ENCODE data around the gene CCDC78. TPM values are rescaled to one million over a fixed set of nuclear protein-coding genes. Genes with fewer than 3 reads are reported as not detected.
A peak's percentile ranks its signal among the peaks of the same experiment; 100 is the strongest.

Gene CCDC78
- total RNA-seq, 1 experiment from 2014 or later = 22.9 TPM

- Histone ChIP-seq H3K27ac (ENCODE audit: low read depth, low read length) (peak overlapping the region; percentile 98), H3K4me1 (ENCODE audit: control insufficient read depth in 1 of 2, insufficient read depth in 2 of 2, low read length in 2 of 2) (peaks cover 13 to 55% of the 10 kb centered on the region in 2 experiments), H2AFZ (ENCODE audit: low read depth, low read length, poor library complexity, severe bottlenecking) (no peak overlapping the region), H3K36me3 (ENCODE audit: control insufficient read depth in 1 of 2, insufficient read depth in 2 of 2, low read length in 2 of 2) (peaks cover 0 to 33% of the 10 kb centered on the region in 2 experiments; a peak in 2 of 4 replicates), H3K4me2 (ENCODE audit: low read length) (peak overlapping the region; percentile 97), H3K9me2 (ENCODE audit: insufficient read depth) (no peaks in the 10 kb centered on the region), H3K9me3 (ENCODE audit: control insufficient read depth in 1 of 2, insufficient read depth in 1 of 2, low read depth in 1 of 2, low read length in 2 of 2) (no peaks in the 10 kb centered on the region), H3K27me3 (ENCODE audit: insufficient read depth, low read length) (no peaks in the 10 kb centered on the region), H3K9ac (ENCODE audit: low read length) (peak overlapping the region; percentile 92), H3K79me2 (ENCODE audit: insufficient read depth, low read length) (peaks cover 41% of the 10 kb centered on the region), H4K20me1 (ENCODE audit: insufficient read depth) (no peaks in the 10 kb centered on the region), H3K4me3 (replicated peaks in 1 of 2; ENCODE audit: low read depth in 1 of 2, low read length in 2 of 2) (peak overlapping the region; percentile 71 to 90)
- intact Hi-C loops (cut with micrococcal nuclease) = no loop called here
- CTCF ChIA-PET = interaction anchor here (1.2 kb wide), 1 partner anchor 32 kb away, joined by 3 read pairs; no protein-coding TSS in a partner anchor
- peak; percentile 18 for ATAC-seq
- no TSS peak for BruUV-seq (replicated peaks)
- TF ChIP-seq YY1 (IDR thresholded peaks at IDR 0.05; ENCODE audit: extremely low read depth, insufficient replicate concordance, low read depth, low read length) (no peak), POLR2A (IDR thresholded peaks at IDR 0.05; ENCODE audit: borderline replicate concordance, extremely low read depth, insufficient read depth, insufficient read length) (no peak), ZNF274 (IDR thresholded peaks at IDR 0.05; ENCODE audit: low read depth, low read length) (no peak)
- TF ChIP-seq, protein P1, sequence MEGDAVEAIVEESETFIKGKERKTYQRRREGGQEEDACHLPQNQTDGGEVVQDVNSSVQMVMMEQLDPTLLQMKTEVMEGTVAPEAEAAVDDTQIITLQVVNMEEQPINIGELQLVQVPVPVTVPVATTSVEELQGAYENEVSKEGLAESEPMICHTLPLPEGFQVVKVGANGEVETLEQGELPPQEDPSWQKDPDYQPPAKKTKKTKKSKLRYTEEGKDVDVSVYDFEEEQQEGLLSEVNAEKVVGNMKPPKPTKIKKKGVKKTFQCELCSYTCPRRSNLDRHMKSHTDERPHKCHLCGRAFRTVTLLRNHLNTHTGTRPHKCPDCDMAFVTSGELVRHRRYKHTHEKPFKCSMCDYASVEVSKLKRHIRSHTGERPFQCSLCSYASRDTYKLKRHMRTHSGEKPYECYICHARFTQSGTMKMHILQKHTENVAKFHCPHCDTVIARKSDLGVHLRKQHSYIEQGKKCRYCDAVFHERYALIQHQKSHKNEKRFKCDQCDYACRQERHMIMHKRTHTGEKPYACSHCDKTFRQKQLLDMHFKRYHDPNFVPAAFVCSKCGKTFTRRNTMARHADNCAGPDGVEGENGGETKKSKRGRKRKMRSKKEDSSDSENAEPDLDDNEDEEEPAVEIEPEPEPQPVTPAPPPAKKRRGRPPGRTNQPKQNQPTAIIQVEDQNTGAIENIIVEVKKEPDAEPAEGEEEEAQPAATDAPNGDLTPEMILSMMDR (IDR thresholded peaks at IDR 0.05 in 2 of 3, conservative IDR thresholded peaks at IDR 0.05 in 1 of 3; ENCODE audit: borderline replicate concordance in 1 of 3, insufficient read depth in 1 of 3, low read depth in 2 of 3, low read length in 2 of 3) = no peak
- no peak for DNase-seq (ENCODE audit: low read depth, low spot score)
- POLR2A ChIA-PET = interaction anchor here (0.7 kb wide), 1 partner anchor 12 kb away, joined by 3 read pairs; no protein-coding TSS in a partner anchor
- RAD21 ChIA-PET (ENCODE audit: low non-redundant PET in 1 of 2, low total read pairs in 2 of 2, uncharacterized antibody in 2 of 2, unreplicated experiment in 2 of 2) = no interaction called here
Observed at GRCh38 chr16:683396-684070, 42.7 kb downstream of the CCDC78 start.

Data from HCT116 (cell line).